SK-N-SH treated with all-trans-retinoic acid at 6 μM for 48 hours (cell line): ENCODE results near the gene C16orf96.

ENCODE experiments used
- BACH2 ChIP-seq: fragments of 250-450 bp; sonication (Bioruptor Pico); IDR thresholded peaks from 2 replicates; pipeline ENCODE4 v1.9.0; 2021; ENCODE audit warnings: mild to moderate bottlenecking, borderline replicate concordance
- GLIS3 ChIP-seq: fragments of 250-450 bp; sonication (Bioruptor Pico); IDR thresholded peaks from 2 replicates; pipeline ENCODE4 v1.5.0; 2020; ENCODE audit warnings: mild to moderate bottlenecking, moderate library complexity
- ISL1 ChIP-seq: fragments of 250-450 bp; sonication (Bioruptor Pico); IDR thresholded peaks from 2 replicates; pipeline ENCODE4 v2.1.2; 2022; ENCODE audit warnings: mild to moderate bottlenecking, moderate library complexity
- OSR1 ChIP-seq: fragments of 250-450 bp; sonication (Bioruptor Pico); IDR thresholded peaks from 2 replicates; pipeline ENCODE4 v1.8.0; 2022; ENCODE audit warnings: moderate library complexity, mild to moderate bottlenecking, inconsistent platforms
- PATZ1 ChIP-seq: fragments of 250-450 bp; sonication (Bioruptor Pico); IDR thresholded peaks from 2 replicates; pipeline ENCODE4 v1.8.0; 2020; ENCODE audit warnings: mild to moderate bottlenecking, moderate library complexity, borderline replicate concordance
- RARB ChIP-seq: fragments of 250-450 bp; sonication (Bioruptor Pico); IDR thresholded peaks from 2 replicates; pipeline ENCODE4 v1.8.0; 2021; ENCODE audit warnings: mild to moderate bottlenecking, moderate library complexity
- TOX ChIP-seq: fragments of 250-450 bp; sonication (Bioruptor Pico); IDR thresholded peaks from 2 replicates; pipeline ENCODE4 v1.8.0; 2021; ENCODE audit warnings: mild to moderate bottlenecking, moderate library complexity, borderline replicate concordance
- ZC3H10 ChIP-seq: fragments of 250-450 bp; sonication (Bioruptor Pico); IDR thresholded peaks from 2 replicates; pipeline ENCODE4 v1.5.1; 2021; ENCODE audit warnings: mild to moderate bottlenecking, moderate library complexity
- ZFP30 ChIP-seq: fragments of 450-650 bp; formaldehyde crosslinking; IDR thresholded peaks from 2 replicates; pipeline ENCODE4 v1.5.0; 2022; ENCODE audit warnings: mild to moderate bottlenecking, moderate library complexity
- ZNF70 ChIP-seq: fragments of 450-650 bp; formaldehyde crosslinking; IDR thresholded peaks from 2 replicates; pipeline ENCODE4 v1.5.0; 2020; ENCODE audit warnings: mild to moderate bottlenecking, moderate library complexity
- ZNF8 ChIP-seq: fragments of 450-650 bp; formaldehyde crosslinking; IDR thresholded peaks from 2 replicates; pipeline ENCODE4 v1.5.0; 2020; ENCODE audit warnings: mild to moderate bottlenecking, moderate library complexity

- TF ChIP-seq GLIS3 (CRISPR knock-in tag): no peak
- no peak for TF ChIP-seq ZNF8 (CRISPR knock-in tag)
- TF ChIP-seq ISL1 (CRISPR knock-in tag): no peak
- no peak for TF ChIP-seq BACH2 (CRISPR knock-in tag)
- TF ChIP-seq ZC3H10 (CRISPR knock-in tag): no peak
- no peak for TF ChIP-seq PATZ1 (CRISPR knock-in tag)
- TF ChIP-seq TOX (CRISPR knock-in tag): no peak
- TF ChIP-seq RARB (CRISPR knock-in tag): no peak
- no peak for TF ChIP-seq ZFP30 (CRISPR knock-in tag)
- TF ChIP-seq ZNF70 (CRISPR knock-in tag): no peak
- no peak for TF ChIP-seq OSR1 (CRISPR knock-in tag)
These were observed 22.9 kb downstream of the C16orf96 start for GRCh38 chr16:4578961-4579530.
